GM21619 (cell line): ENCODE data around the gene SMARCAL1.
"Not testable (repeated sequence)": the region's sequence is repeated elsewhere in the genome, so short reads cannot be mapped to it uniquely, and the experiment has no call there.

ENCODE experiments used
- ATAC-seq: cut with Tn5 transposase; IDR thresholded peaks from one replicate; pipeline ENCODE4 v1.9.1; 2021; ENCODE audit not compliant: unreplicated experiment

Gene SMARCAL1

GRCh38 chr2:216412022-216412999, at the start of gene SMARCAL1:
SMARCAL1 (plus strand) TSS chr2:216412484; CDS start chr2:216414705, 2,221 bp downstream.
- peak; percentile 91 for ATAC-seq

- ATAC-seq: no peak
These were observed 49.6 kb upstream of the SMARCAL1 start for GRCh38 chr2:216362730-216363129.

GRCh38 chr2:216363221-216363620, 49.1 kb upstream of the SMARCAL1 start:
- no peak for ATAC-seq

GRCh38 chr2:216365518-216365917, 46.8 kb upstream of the SMARCAL1 start:
- no peak for ATAC-seq

- ATAC-seq: no peak
These were observed 45.4 kb upstream of the SMARCAL1 start for GRCh38 chr2:216366777-216367471.

GRCh38 chr2:216369821-216370220, 42.5 kb upstream of the SMARCAL1 start:
- no peak for ATAC-seq

- no peak for ATAC-seq
These were observed 41.1 kb upstream of the SMARCAL1 start for GRCh38 chr2:216370961-216371712.

GRCh38 chr2:216371721-216372702, 40.3 kb upstream of the SMARCAL1 start, which contains the start of gene MARCHF4:
MARCHF4 (minus strand) TSS chr2:216372483; CDS start chr2:216370260, 2,223 bp downstream.
- ATAC-seq: no peak

- ATAC-seq: no peak
These were observed 39.5 kb upstream of the SMARCAL1 start for GRCh38 chr2:216372761-216373291.

- ATAC-seq: no peak
These were observed 38.4 kb upstream of the SMARCAL1 start for GRCh38 chr2:216373896-216374295.

GRCh38 chr2:216375286-216375685, 37.0 kb upstream of the SMARCAL1 start:
- no peak for ATAC-seq

GRCh38 chr2:216379977-216380376, 32.3 kb upstream of the SMARCAL1 start:
- ATAC-seq: no peak

GRCh38 chr2:216384409-216384808, 27.9 kb upstream of the SMARCAL1 start:
- ATAC-seq: not testable (repeated sequence)

- ATAC-seq: no peak
These were observed 26.8 kb upstream of the SMARCAL1 start for GRCh38 chr2:216385478-216385877.

- ATAC-seq: no peak
These were observed 25.0 kb upstream of the SMARCAL1 start for GRCh38 chr2:216387262-216387661.

GRCh38 chr2:216388046-216388884, 24.0 kb upstream of the SMARCAL1 start:
- no peak for ATAC-seq

GRCh38 chr2:216389570-216389969, 22.7 kb upstream of the SMARCAL1 start:
- ATAC-seq: no peak

- no peak for ATAC-seq
These were observed 20.9 kb upstream of the SMARCAL1 start for GRCh38 chr2:216391401-216391800.
